CD14-positive monocyte (primary cell): ENCODE measurements around the gene KEAP1. TPM values are rescaled to one million over a fixed set of nuclear protein-coding genes. Genes with fewer than 3 reads are reported as not detected.

Source experiments
- DNase-seq, 3 donors: peaks; one replicate each; pipeline ENCODE4 v3.0.0-alpha.2; 2011 to 2022
- H2AFZ ChIP-seq: 2 replicates; pipeline ENCODE4 v1.6.0; 2012; ENCODE audit warnings: mild to moderate bottlenecking, low read depth, low read length, inconsistent platforms; ENCODE audit not compliant: insufficient read depth, poor library complexity, severe bottlenecking
- H3K27ac ChIP-seq, 2 donors: 1 replicate in 1 of 2; 2 replicates in 1 of 2; pipeline ENCODE4 v1.5.1; 2012 to 2013; ENCODE audit warnings: low read length in 2 of 2, control low read depth in 1 of 2, inconsistent platforms in 1 of 2, low read depth in 1 of 2, mild to moderate bottlenecking in 1 of 2
- H3K27me3 ChIP-seq, 2 donors: one replicate each; pipeline versions ENCODE4 v1.6.0 to v1.6.1; 2011 to 2013; ENCODE audit warnings: low read length in 2 of 2; ENCODE audit not compliant: control insufficient read depth in 2 of 2, insufficient read depth in 2 of 2
- H3K36me3 ChIP-seq, 2 donors: replicated peaks in 1 of 2; 1 replicate in 1 of 2; 2 replicates in 1 of 2; pipeline versions ENCODE4 v1.5.1 to v1.6.1; 2012 to 2013; ENCODE audit warnings: low read length in 2 of 2, control low read depth in 1 of 2, inconsistent platforms in 1 of 2, mild to moderate bottlenecking in 1 of 2; ENCODE audit not compliant: insufficient read depth in 2 of 2, control insufficient read depth in 1 of 2
- H3K4me1 ChIP-seq, 2 donors: 1 replicate in 1 of 2; 2 replicates in 1 of 2; pipeline versions ENCODE4 v1.5.1 to v1.6.1; 2012 to 2013; ENCODE audit warnings: low read length in 2 of 2, control low read depth in 1 of 2, inconsistent platforms in 1 of 2, mild to moderate bottlenecking in 1 of 2, moderate library complexity in 1 of 2; ENCODE audit not compliant: insufficient read depth in 2 of 2, control insufficient read depth in 1 of 2
- H3K4me2 ChIP-seq: replicated peaks from 2 replicates; pipeline ENCODE3; 2012; ENCODE audit warnings: low read length, moderate library complexity, mild to moderate bottlenecking; ENCODE audit not compliant: poor library complexity, severe bottlenecking; ENCODE audit errors: extremely low read depth
- H3K4me3 ChIP-seq, 3 experiments: fragments of 200-600 bp in 1 of 3; sonication (generic) in 1 of 3; replicated peaks in 1 of 3; 1 replicate in 2 of 3; 2 replicates in 1 of 3; pipeline ENCODE4 v1.5.1; 2011 to 2013; ENCODE audit warnings: low read length in 3 of 3, mild to moderate bottlenecking in 3 of 3, control low read depth in 2 of 3, low read depth in 2 of 3, inconsistent platforms in 1 of 3, moderate library complexity in 1 of 3
- H3K79me2 ChIP-seq: 2 replicates; pipeline ENCODE4 v1.6.0; 2012; ENCODE audit warnings: mild to moderate bottlenecking, control low read depth, inconsistent platforms, low read length, moderate library complexity; ENCODE audit not compliant: insufficient read depth
- H3K9ac ChIP-seq: 2 replicates; pipeline ENCODE4 v1.6.0; 2017; ENCODE audit warnings: low read length, mild to moderate bottlenecking; ENCODE audit not compliant: insufficient read depth, poor library complexity, severe bottlenecking
- H3K9me3 ChIP-seq, 2 donors: replicated peaks in 1 of 2; 1 replicate in 1 of 2; 2 replicates in 1 of 2; pipeline versions ENCODE4 v1.5.1 to v1.6.1; 2012 to 2013; ENCODE audit warnings: low read length in 2 of 2, control low read depth in 1 of 2; ENCODE audit not compliant: control insufficient read depth in 1 of 2, insufficient read depth in 1 of 2
- H4K20me1 ChIP-seq: 2 replicates; pipeline ENCODE4 v1.6.0; 2012; ENCODE audit warnings: mild to moderate bottlenecking, low read length, control low read depth, moderate library complexity; ENCODE audit not compliant: insufficient read depth
- H3K27ac Mint-ChIP-seq, 7 donors: one replicate each; pipeline ENCODE4 v1.8.0; 2020; ENCODE audit warnings: mild to moderate bottlenecking in 7 of 7, mixed read lengths in 7 of 7, moderate library complexity in 6 of 7, inconsistent platforms in 2 of 7
- H3K27me3 Mint-ChIP-seq, 3 donors: one replicate each; pipeline ENCODE4 v1.8.0; 2021 to 2022; ENCODE audit warnings: low read depth in 3 of 3, mild to moderate bottlenecking in 3 of 3, mixed read lengths in 3 of 3, moderate library complexity in 3 of 3, inconsistent platforms in 1 of 3
- H3K36me3 Mint-ChIP-seq, 2 donors: one replicate each; pipeline ENCODE4 v1.8.0; 2020; ENCODE audit warnings: mixed read lengths in 2 of 2, inconsistent platforms in 1 of 2, mild to moderate bottlenecking in 1 of 2
- H3K4me1 Mint-ChIP-seq: one replicate; pipeline ENCODE4 v1.8.0; 2020; ENCODE audit warnings: mild to moderate bottlenecking, mixed read lengths
- H3K4me3 Mint-ChIP-seq, 2 donors: one replicate each; pipeline ENCODE4 v1.8.0; 2020; ENCODE audit warnings: mild to moderate bottlenecking in 2 of 2, mixed read lengths in 2 of 2, moderate library complexity in 1 of 2
- H3K9me3 Mint-ChIP-seq, 7 donors: one replicate each; pipeline ENCODE4 v1.8.0; 2020 to 2022; ENCODE audit warnings: mixed read lengths in 7 of 7, mild to moderate bottlenecking in 6 of 7, moderate library complexity in 6 of 7, inconsistent platforms in 2 of 7
- CTCF ChIP-seq: fragments of 200-600 bp; IDR thresholded peaks from one replicate; pipeline ENCODE4 v1.8.0; 2022; ENCODE audit warnings: antibody characterized with exemption, mild to moderate bottlenecking
- WGBS: methylation state at CpG from one replicate; pipeline ENCODE4 v1.1.5; 2013; ENCODE audit warnings: missing lambda C conversion rate; ENCODE audit not compliant: insufficient coverage; 5-methylcytosine and 5-hydroxymethylcytosine counted together
- intact Hi-C, 2 donors: fragments of 100-400 bp; cut with micrococcal nuclease; formaldehyde crosslinking; loops; one replicate each; pipeline versions ENCODE4 v1.15.0 to v1.15.1; 2023
- polyA plus RNA-seq, 3 donors: library from polyadenylated mRNA; depleted of rRNA in 1 of 3; unstranded in 2 of 3; stranded (reverse) in 1 of 3; fragments of 300-500 nt in 2 of 3; fragments of >200 nt in 1 of 3; fragmentation: Illumina TruSeq in 2 of 3; gene quantifications; 1 replicate in 2 of 3; 2 replicates in 1 of 3; pipeline ENCODE4 v1.2.3, GENCODE V29; 2012 to 2021

KEAP1 gene
- polyA plus RNA-seq, 3 donors, result 26.0 to 32.6 (median 26.1) TPM

DNA sequence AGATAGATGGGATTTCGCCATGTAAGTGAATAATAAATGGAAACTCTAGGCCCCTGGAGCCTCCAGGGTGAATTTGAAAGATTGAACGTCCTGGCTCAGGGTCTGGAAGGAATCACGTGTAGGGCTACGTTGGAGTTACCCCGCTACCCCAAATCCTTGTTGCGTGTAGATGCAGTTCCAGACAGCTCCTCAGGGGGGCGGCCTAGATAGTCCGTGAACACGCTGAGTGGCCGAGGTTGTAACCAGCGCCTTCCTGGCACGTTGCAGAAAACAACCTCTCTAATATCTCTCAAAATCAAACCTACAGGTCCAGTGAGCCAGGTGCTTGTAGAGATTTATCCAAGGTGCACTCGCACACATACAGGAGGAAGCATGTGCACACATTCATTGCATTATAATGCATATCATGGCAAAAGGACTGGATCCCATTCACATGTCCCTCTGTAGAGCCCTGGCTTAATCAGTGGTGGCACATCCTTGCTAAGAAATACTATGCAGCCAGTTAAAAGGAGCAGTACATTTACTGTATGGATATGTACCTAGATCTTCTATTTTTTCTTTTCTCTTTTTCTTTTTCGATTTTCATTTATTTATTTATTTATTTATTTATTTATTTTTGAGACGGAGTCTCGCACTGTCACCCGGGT is 2.5 kb upstream of the KEAP1 start:
- Mint-ChIP-seq H3K27me3 (peaks cover 2% of the 10 kb centered on the region in 3 donors), H3K36me3 (no peaks in the 10 kb centered on the region), H3K27ac (peak overlapping the region in 2 of 7 donors; percentile 7 to 25), H3K4me3 (no peak overlapping the region), H3K4me1 (peaks cover 18% of the 10 kb centered on the region), H3K9me3 (no peaks in the 10 kb centered on the region)
- peak; percentile 87 for TF ChIP-seq CTCF
- Histone ChIP-seq H3K4me2 (peak overlapping the region; percentile 31), H3K79me2 (peaks cover 25% of the 10 kb centered on the region), H3K9me3 (no peaks in the 10 kb centered on the region), H4K20me1 (no peaks in the 10 kb centered on the region), H3K27me3 (no peaks in the 10 kb centered on the region), H3K4me3 (no peak overlapping the region), H2AFZ (peak overlapping the region; percentile 5), H3K36me3 (no peaks in the 10 kb centered on the region), H3K9ac (no peak overlapping the region), H3K4me1 (peaks cover 18 to 28% of the 10 kb centered on the region in 2 donors), H3K27ac (no peak overlapping the region)
- intact Hi-C loops, result loop anchor here (5.0 to 10.0 kb wide), 3 partner anchors 57 to 571 kb away; partner anchors contain the start of gene OLFM2 (in 1 of the 2)
- peak; percentile 60 to 73 (median 63) for DNase-seq
- 15% methylated on average over 11 of the region's 17 CpGs for whole genome bisulfite sequencing

- peak overlapping the region; percentile 88 to 89 for H3K27ac ChIP-seq
- Mint-ChIP-seq H3K27me3 (peaks cover 0 to 5% (median 2%) of the 10 kb centered on the region in 3 donors), H3K27ac (peak overlapping the region; percentile 89 to 96 (median 93))
Measured at GRCh38 chr19:10502524-10503001, 593 bp downstream of the KEAP1 start.

More at GRCh38 chr19:10502524-10503001, 593 bp downstream of the KEAP1 start:
- Mint-ChIP-seq H3K9me3 (no peaks in the 10 kb centered on the region), H3K4me3 (peak overlapping the region; percentile 88 to 93), H3K4me1 (peaks cover 33% of the 10 kb centered on the region), H3K36me3 (peaks cover 16 to 28% of the 10 kb centered on the region in 2 donors)
- intact Hi-C loops, result loop anchor here (5.0 to 10.0 kb wide), 3 partner anchors 192 to 568 kb away; partner anchors contain the start of gene OLFM2 (in 1 of the 2)
- peak overlapping the region; percentile 81 for H3K4me2 ChIP-seq
- peak; percentile 85 to 88 (median 88) for DNase-seq
- peak overlapping the region; percentile 89 to 99 (median 91) for H3K4me3 ChIP-seq
- H3K79me2 ChIP-seq, result peaks cover 55% of the 10 kb centered on the region
- H3K4me1 ChIP-seq, result peaks cover 14 to 28% of the 10 kb centered on the region in 2 donors
- no peaks in the 10 kb centered on the region for H3K27me3 ChIP-seq
- H3K36me3 ChIP-seq, result peaks cover 15 to 27% of the 10 kb centered on the region in 2 donors
- under 1% methylated on average over 62 of the region's 65 CpGs for WGBS
- no peaks in the 10 kb centered on the region for H3K9me3 ChIP-seq
- H2AFZ ChIP-seq, result peak overlapping the region; percentile 99
- H4K20me1 ChIP-seq, result peaks cover 21% of the 10 kb centered on the region
- TF ChIP-seq CTCF, result no peak
- H3K9ac ChIP-seq, result peak overlapping the region; percentile 92
